ENCODE measurements around the gene BCL3. TPM values are rescaled to one million over a fixed set of nuclear protein-coding genes. Genes with fewer than 3 reads are reported as not detected.

The BCL3 gene
- total and polyA plus RNA-seq, 2 of the 13 experiments (the other 11 are each of a cell fraction or from before 2014, with no cell fraction given) = 2.3 to 4.0 TPM

DNA sequence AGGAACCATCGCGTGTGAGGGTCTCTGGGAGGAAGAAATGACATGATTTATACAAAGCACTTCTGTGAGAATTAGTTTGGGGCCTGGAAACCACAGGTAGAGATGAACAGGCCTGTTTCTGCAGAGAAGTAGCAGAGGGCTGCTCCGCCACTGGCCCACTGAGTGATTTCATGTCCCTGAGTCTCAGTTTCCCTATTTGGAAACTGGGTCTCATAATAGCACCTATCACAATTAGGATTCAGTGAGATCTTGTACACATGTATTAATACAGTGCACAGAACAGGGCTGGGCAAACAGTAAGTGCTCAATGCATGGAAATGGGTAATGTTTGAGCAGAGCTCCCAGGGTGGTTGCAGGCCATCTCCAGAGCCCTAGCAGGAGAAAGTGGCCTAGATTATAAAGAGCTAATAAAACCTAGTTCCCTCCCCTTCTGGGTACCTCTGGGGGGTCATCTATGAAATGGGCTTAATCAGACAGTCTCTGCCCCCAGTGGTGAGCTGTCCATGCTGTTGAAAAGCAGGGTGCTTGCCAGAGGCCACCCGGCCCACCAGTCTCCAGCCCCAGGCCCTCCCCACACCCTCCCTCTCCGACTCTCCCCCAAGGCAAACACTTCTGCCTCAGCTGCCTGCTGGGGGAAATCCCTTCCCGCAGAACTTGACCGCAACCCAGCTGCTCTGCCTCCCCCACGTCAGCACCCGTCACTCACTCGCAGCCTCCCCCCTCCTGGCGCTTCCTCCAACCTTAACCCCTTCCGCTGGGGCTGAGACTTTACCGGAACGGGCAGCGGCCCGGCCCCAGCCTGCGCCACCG, 4.5 kb downstream of the BCL3 start (continued):
- TF ChIP-seq, protein P1, sequence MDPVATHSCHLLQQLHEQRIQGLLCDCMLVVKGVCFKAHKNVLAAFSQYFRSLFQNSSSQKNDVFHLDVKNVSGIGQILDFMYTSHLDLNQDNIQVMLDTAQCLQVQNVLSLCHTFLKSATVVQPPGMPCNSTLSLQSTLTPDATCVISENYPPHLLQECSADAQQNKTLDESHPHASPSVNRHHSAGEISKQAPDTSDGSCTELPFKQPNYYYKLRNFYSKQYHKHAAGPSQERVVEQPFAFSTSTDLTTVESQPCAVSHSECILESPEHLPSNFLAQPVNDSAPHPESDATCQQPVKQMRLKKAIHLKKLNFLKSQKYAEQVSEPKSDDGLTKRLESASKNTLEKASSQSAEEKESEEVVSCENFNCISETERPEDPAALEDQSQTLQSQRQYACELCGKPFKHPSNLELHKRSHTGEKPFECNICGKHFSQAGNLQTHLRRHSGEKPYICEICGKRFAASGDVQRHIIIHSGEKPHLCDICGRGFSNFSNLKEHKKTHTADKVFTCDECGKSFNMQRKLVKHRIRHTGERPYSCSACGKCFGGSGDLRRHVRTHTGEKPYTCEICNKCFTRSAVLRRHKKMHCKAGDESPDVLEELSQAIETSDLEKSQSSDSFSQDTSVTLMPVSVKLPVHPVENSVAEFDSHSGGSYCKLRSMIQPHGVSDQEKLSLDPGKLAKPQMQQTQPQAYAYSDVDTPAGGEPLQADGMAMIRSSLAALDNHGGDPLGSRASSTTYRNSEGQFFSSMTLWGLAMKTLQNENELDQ (CRISPR knock-in tag; IDR thresholded peaks at IDR 0.05; ENCODE audit: borderline replicate concordance) = no peak
- TF ChIP-seq RORA (CRISPR knock-in tag; IDR thresholded peaks at IDR 0.05) = no peak
- TF ChIP-seq ZNF17 (CRISPR knock-in tag; IDR thresholded peaks at IDR 0.05) = no peak
- TF ChIP-seq, protein P2, sequence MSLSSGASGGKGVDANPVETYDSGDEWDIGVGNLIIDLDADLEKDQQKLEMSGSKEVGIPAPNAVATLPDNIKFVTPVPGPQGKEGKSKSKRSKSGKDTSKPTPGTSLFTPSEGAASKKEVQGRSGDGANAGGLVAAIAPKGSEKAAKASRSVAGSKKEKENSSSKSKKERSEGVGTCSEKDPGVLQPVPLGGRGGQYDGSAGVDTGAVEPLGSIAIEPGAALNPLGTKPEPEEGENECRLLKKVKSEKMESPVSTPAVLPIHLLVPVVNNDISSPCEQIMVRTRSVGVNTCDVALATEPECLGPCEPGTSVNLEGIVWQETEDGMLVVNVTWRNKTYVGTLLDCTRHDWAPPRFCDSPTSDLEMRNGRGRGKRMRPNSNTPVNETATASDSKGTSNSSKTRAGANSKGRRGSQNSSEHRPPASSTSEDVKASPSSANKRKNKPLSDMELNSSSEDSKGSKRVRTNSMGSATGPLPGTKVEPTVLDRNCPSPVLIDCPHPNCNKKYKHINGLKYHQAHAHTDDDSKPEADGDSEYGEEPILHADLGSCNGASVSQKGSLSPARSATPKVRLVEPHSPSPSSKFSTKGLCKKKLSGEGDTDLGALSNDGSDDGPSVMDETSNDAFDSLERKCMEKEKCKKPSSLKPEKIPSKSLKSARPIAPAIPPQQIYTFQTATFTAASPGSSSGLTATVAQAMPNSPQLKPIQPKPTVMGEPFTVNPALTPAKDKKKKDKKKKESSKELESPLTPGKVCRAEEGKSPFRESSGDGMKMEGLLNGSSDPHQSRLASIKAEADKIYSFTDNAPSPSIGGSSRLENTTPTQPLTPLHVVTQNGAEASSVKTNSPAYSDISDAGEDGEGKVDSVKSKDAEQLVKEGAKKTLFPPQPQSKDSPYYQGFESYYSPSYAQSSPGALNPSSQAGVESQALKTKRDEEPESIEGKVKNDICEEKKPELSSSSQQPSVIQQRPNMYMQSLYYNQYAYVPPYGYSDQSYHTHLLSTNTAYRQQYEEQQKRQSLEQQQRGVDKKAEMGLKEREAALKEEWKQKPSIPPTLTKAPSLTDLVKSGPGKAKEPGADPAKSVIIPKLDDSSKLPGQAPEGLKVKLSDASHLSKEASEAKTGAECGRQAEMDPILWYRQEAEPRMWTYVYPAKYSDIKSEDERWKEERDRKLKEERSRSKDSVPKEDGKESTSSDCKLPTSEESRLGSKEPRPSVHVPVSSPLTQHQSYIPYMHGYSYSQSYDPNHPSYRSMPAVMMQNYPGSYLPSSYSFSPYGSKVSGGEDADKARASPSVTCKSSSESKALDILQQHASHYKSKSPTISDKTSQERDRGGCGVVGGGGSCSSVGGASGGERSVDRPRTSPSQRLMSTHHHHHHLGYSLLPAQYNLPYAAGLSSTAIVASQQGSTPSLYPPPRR (CRISPR knock-in tag; IDR thresholded peaks at IDR 0.05; ENCODE audit: borderline replicate concordance) = peak; percentile 22; the same call in 1 of the 2 replicates
- TF ChIP-seq ZNF546 (CRISPR knock-in tag; conservative IDR thresholded peaks at IDR 0.05) = no peak
- TF ChIP-seq, protein P3, sequence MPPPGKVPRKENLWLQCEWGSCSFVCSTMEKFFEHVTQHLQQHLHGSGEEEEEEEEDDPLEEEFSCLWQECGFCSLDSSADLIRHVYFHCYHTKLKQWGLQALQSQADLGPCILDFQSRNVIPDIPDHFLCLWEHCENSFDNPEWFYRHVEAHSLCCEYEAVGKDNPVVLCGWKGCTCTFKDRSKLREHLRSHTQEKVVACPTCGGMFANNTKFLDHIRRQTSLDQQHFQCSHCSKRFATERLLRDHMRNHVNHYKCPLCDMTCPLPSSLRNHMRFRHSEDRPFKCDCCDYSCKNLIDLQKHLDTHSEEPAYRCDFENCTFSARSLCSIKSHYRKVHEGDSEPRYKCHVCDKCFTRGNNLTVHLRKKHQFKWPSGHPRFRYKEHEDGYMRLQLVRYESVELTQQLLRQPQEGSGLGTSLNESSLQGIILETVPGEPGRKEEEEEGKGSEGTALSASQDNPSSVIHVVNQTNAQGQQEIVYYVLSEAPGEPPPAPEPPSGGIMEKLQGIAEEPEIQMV (CRISPR knock-in tag; IDR thresholded peaks at IDR 0.05; ENCODE audit: low read depth) = no peak
- TF ChIP-seq, protein P4, sequence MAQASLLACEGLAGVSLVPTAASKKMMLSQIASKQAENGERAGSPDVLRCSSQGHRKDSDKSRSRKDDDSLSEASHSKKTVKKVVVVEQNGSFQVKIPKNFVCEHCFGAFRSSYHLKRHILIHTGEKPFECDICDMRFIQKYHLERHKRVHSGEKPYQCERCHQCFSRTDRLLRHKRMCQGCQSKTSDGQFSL (CRISPR knock-in tag; IDR thresholded peaks at IDR 0.05) = no peak
- no peak for TF ChIP-seq MYC (CRISPR knock-in tag; IDR thresholded peaks at IDR 0.05; ENCODE audit: borderline replicate concordance)
- no peak for TF ChIP-seq ZNF510 (CRISPR knock-in tag; IDR thresholded peaks at IDR 0.05; ENCODE audit: low read depth)
- TF ChIP-seq CC2D1A (CRISPR knock-in tag; IDR thresholded peaks at IDR 0.05) = no peak
- TF ChIP-seq EZH2 (conservative IDR thresholded peaks at IDR 0.05; ENCODE audit: low read depth, low read length) = no peak
- TF ChIP-seq RELA (CRISPR knock-in tag; IDR thresholded peaks at IDR 0.05) = peak; percentile 65; the same call in 1 of the 2 replicates
- TF ChIP-seq, protein P5, sequence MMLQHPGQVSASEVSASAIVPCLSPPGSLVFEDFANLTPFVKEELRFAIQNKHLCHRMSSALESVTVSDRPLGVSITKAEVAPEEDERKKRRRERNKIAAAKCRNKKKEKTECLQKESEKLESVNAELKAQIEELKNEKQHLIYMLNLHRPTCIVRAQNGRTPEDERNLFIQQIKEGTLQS (CRISPR knock-in tag; IDR thresholded peaks at IDR 0.05) = no peak
- no peak for TF ChIP-seq HOXA5 (CRISPR knock-in tag; IDR thresholded peaks at IDR 0.05)
- TF ChIP-seq, protein P6, sequence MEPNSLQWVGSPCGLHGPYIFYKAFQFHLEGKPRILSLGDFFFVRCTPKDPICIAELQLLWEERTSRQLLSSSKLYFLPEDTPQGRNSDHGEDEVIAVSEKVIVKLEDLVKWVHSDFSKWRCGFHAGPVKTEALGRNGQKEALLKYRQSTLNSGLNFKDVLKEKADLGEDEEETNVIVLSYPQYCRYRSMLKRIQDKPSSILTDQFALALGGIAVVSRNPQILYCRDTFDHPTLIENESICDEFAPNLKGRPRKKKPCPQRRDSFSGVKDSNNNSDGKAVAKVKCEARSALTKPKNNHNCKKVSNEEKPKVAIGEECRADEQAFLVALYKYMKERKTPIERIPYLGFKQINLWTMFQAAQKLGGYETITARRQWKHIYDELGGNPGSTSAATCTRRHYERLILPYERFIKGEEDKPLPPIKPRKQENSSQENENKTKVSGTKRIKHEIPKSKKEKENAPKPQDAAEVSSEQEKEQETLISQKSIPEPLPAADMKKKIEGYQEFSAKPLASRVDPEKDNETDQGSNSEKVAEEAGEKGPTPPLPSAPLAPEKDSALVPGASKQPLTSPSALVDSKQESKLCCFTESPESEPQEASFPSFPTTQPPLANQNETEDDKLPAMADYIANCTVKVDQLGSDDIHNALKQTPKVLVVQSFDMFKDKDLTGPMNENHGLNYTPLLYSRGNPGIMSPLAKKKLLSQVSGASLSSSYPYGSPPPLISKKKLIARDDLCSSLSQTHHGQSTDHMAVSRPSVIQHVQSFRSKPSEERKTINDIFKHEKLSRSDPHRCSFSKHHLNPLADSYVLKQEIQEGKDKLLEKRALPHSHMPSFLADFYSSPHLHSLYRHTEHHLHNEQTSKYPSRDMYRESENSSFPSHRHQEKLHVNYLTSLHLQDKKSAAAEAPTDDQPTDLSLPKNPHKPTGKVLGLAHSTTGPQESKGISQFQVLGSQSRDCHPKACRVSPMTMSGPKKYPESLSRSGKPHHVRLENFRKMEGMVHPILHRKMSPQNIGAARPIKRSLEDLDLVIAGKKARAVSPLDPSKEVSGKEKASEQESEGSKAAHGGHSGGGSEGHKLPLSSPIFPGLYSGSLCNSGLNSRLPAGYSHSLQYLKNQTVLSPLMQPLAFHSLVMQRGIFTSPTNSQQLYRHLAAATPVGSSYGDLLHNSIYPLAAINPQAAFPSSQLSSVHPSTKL (CRISPR knock-in tag; IDR thresholded peaks at IDR 0.05) = peak; percentile 36; the same call in 1 of the 2 replicates
